CD4-positive, alpha-beta T cell treated with Interleukin-2 at 100 ng/mL for 4 hours (primary cell): ENCODE data around the gene MTMR6.
"Not testable (repeated sequence)": the region's sequence is repeated elsewhere in the genome, so short reads cannot be mapped to it uniquely, and the experiment has no call there.

Experiments used
- DNase-seq: peaks from one replicate; pipeline ENCODE4 v3.0.0-alpha.2; 2020; ENCODE audit warnings: low spot score

Gene MTMR6

DNA sequence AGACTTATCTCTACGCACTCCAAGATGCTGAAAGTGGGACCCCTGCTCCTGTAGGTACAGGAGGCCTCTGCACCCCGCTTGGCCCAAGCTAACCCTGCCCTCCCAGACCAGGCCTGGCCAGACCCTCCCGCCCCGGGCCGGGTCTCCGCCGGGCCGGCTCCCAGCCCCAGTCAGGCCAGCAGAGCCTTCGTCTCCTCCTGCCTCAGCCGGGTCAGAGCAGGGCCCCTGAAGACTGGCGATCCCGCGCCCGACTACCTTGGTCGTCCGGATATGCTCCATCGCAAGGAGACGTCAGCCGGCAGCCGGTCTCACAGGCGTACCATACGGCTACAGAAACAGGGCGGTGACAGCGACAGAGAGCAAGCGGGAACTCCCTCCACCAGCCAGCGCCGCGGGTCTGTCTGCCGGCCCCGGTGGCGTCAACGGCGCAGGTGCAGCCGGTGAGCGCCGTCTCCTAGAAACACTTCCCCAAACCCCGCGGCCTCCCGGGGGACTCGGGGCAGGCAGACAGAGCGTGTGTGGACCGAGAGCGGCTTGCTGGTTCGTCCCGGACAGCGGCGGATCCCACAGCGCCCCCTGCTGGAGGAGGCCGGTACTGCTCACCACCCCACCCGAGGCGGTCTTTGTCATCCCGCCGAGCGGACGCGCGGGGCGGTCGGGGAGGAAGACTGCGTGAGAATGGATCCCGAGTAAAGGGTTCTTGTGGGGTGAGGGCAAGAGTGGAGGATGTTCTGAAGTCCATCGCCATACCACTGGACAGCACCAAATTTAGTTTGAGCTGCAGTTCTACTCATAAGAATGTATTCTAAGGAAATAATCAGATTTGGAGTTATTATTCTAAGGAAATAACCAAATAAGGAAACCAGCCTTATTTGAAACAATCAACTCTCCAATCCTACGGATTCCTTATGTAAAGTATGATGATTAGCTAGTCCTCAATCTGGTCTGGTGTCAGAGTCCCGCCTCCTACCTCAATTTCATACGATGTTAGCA, at the start of gene MTMR6:
Gene MTMR6, minus strand, starts transcription at position 520 of the 993 bp plus-strand sequence. Its CDS starts 241 bp downstream, at position 279.
- peak; percentile 94 for DNase-seq

DNA sequence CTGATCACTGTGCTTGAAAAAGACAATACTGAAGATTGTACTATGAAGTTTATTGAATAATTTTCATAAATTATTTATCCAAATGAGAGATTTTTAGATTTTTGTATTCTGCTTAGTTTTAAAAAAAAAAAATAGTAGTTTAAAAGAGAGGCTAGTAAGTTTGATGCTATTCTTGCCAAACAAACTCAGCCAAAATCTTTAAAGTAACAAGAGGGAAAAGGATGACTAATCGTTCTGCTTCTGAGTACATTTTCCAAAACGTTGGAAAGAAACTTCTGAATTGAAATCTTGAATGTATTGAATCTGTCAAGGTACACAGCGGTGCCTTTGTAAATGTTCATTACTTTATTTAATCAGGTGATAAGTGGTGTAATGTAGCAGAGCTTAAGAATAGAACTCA, 48.6 kb upstream of the MTMR6 start:
- no peak for DNase-seq

DNA sequence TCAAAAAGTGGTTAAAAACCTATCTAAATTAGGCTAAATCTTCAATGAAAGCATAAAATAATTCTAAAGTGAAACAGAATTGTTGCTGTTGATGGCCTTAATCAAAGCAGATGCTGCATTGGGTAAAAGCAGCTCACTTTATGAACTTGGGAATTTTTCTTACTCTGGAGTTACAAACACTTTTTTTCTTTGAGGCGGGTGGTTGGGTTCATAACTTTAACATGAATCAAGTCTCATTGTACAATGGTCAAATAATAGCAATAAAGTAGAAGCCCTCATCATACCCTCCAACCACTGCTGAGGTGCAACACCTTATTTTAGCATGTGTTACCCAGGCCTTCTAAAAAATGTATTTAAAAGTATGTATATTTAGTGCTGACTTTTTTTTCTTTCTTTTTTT, 43.3 kb upstream of the MTMR6 start:
- no peak for DNase-seq

DNA sequence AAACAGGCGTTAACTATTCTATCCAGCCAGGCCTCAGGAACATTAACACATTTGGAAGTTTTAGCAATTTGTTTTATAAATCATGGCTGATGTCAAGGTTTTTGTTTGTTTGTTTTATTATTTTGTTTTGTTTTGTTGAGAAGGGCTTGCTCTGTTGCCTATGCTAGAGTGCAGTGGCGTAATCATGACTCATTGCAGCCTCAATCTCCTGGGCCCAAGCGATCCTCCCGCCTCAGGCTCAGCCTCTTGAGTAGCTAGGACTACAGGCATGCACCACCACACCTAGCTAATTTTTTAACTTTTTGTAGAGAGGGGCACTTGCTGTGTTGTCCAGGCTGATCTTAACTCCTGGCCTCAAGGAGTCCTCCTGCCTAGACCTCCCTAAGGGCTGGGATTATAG, 42.4 kb upstream of the MTMR6 start:
- no peak for DNase-seq

DNA sequence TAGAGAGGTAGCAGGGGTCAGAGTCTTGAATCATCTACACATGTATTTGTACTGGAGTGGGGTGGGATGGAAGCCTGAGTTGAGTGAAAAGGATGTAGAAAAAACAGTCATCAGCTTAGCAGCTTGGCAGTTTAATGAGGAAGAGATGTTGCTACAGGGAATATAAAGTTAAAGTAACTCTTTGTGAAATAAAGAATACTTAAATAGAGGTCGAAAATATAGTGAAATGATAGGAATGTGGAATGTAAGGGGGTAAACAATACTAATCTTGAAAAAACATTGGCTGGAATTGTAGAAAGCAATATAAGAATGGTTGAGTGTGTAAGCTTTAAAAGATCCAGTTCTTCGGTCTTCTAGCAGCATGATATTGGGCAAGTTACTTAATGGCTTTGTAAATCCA, 36.8 kb upstream of the MTMR6 start:
- no peak for DNase-seq

DNA sequence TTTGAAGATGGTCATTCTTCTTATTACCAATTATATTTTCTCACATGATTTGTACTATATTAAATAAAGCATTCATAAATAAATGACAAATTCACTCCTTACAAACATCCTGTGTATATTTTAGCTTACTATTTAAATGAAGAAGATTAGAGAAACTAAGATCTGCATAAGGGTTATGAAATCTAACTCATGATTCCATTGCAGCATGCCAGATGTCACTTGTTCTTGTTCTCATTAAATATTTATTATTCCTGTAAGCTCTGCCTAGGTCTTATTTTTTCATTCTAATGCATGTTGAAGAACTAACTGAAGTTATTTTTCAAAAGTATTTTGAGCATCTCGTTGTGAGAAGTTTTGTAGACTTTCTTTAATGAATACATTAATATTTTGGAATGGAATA, 32.5 kb upstream of the MTMR6 start:
- DNase-seq = no peak

DNA sequence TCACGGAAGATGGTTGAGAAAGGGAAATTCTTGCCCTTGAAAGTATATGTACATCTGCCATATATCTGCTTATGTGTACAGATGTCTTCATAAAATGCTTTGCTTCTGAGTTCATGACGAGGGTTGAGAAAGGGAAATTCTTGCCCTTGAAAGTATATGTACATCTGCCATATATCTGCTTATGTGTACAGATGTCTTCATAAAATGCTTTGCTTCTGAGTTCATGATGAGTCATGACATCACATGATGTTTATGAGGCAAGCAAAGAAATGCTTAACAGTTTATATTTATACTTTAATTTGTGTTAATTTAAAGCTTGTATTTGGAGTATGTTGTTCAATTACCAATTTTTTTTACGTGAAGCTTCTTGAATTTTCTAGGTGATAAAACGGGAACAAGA, 31.7 kb upstream of the MTMR6 start:
- not testable (repeated sequence) for DNase-seq

DNA sequence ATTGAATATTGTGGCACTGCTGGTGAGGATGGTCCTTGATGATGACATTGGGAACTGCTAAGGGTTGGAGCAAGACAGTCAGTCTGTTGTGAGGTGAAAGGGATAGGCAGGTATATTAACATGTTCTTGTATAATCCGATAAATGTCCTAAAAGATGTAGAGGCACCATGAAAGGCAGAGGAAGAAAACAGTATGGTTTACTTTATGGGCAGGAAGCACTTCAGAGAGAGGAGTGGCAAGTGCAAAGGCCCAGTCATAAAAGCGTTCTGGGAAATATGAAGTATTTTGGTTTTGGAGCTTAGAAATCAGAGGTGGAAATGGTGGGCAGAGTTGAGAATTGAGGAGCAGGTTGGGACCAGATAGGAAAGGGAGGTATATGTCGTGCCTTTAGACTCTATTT, 23.6 kb upstream of the MTMR6 start:
- no peak for DNase-seq

DNA sequence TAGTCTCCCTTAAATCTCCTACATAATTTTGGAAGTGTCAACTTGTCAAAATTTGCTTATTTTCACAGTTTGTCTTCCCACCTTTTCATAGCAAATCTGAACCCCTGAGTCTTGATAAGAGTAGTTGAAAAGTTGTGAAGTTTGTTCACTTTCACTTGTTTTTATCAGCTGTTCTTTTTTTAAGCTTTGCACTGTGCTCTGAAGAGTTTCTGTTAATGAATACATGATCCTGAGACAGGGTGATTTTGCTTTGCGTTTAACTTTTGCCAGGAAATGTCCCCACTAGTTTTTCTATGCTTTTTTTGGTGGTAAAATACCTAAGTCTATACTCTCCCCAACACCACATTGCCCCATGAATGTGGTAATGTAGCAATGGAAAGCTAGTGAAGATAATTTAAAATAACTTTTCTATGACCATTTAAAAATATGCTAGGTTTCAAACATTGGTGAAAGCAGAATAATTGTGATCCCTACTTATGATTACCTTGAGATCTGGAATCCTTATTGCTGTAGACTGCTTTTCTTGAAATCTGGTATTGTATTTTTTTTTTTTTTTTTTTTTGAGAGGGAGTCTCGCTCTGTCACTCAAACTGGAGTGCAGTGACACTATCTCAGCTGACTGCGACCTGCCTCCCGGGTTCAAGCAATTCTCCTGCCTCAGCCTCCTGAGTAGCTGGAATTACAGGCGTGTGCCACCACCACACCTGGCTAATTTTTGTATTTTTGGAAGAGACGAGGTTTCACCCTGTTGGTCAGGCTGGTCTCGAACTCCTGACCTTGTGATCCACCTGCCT, 19.6 kb upstream of the MTMR6 start:
- DNase-seq = no peak

DNA sequence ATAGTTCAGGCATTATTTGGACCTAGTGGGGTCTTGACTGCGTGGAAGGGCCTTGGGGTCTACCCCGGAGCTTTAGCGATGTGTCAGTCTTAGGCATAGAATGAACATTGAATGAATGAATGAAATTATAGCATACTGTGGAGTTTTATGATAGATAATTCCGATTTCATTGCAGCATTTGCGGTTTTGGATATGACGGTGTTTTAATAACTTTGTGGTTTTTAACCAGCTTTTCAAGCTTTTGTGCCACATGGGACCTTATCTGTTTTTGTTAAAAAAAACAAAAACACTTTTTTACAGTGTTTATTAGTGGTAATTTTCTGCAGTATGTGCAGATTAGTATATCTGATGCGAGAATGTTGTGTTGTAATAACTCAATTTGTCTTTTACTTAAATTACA, 14.8 kb upstream of the MTMR6 start:
- DNase-seq = no peak

DNA sequence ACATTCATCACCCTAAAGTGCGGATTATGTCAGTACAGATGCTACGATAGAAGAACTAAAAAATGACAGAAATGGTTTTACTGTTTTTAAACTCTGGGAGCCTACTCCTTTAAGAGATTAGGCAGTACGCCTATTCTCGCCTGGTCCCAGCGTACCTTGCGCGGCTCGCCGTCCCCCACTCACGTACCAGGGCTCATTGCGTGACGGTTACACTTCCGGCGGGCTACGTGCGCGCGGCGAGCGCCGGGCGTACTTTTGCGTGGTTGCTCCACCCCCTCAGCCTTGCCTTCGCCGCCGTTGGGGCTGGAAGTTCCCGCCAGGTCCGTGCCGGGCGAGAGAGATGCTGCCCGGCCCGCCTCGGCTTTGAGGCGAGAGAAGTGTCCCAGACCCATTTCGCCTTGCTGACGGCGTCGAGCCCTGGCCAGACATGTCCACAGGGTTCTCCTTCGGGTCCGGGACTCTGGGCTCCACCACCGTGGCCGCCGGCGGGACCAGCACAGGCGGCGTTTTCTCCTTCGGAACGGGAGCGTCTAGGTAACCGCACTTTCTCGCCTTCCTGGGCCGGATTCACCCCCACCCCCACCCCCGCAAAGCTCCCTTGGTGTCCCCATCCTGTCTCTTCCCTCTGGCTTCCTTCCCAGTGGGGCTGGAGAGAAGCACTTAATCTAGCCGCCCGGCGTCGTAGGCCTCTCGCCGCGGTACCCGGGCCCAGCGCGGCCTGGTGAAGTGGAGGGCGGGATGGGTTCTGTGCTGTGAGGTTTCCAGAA, 14.2 kb upstream of the MTMR6 start, which contains the start of gene NUP58:
Gene NUP58, plus strand, starts transcription at position 279 of the 767 bp plus-strand sequence. Its CDS starts 149 bp downstream, at position 428.
- DNase-seq = peak; percentile 93

DNA sequence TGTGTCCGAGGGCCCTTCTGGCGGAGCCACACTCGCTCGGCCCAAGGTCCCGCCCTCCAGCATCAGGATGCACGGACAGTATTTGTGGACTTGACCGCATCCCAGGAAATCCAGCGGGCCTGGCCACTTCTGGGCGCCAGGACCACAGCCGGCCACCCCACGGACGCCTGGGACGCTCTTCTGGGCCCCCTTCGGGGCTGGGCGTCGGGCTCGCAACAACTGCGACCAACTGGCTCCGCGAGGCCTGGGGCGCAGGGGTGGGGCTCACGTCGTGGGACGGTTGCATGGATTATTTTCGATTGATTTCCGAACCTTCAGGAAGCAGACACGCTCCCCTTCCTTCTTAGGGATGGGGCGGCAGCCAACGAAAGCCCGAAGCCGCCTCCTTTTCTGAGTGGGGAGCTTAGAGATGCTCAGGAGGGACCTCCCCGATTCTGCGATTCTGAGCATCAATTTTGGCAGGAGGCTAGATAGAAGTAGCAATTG, 13.6 kb upstream of the MTMR6 start:
- no peak for DNase-seq

DNA sequence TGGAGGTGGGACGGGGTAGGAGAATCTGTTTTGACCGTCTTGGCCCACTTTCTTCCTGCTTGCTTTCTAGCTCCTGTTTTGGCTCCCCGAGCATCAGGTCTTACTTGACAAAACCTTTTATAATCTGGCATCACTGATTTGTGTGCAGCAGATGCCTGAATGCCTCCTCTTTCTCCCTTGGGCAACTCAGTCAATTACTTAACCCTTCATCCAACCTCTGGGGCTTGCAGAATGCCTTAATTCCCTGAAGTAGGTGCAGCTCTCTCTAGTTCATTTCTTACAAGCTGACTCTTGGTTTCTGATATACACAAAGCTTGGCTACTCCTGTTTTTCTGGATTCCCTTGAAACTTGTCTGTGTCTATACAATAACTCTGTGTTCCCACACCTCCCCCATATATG, 8.4 kb upstream of the MTMR6 start:
- no peak for DNase-seq

DNA sequence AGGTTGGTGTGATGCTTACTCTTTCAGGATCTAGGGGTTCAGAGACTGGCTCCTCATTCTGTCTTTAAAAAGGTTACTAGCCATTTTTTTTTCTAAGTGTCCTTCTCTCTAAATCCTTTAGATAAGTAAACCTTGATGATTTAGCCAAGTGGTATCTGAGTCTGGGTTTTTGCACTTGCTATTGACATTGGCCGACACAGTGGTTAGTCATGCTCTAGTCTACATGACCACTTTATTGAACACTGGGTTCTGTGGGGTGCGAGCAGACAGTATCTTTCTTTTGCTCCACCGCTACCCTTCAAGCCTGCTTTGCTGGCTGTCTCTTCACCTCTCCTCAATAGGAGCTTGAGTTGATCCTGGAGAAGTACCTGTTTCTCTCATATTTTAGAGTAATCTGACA, 7.9 kb upstream of the MTMR6 start:
- DNase-seq = no peak

DNA sequence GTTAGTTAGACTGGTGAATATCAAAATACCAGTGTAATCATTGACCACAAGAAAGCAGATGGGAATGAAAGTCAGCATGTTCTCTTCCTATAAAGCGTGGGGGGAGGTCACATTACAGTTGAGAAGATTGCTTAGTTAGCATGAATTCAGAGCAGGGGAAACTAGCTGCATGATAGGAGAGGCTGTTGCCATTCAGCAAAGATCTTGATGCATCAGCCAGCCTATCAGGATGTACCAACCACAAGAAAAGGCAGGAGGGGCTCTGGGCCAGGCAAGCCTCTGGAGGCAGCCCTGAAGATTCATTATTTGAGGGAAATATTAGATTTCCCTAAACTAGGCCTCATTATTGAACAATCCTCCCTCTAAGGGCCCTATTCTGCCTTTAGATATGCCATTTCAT, 5.0 kb upstream of the MTMR6 start:
- DNase-seq = peak; percentile 37

DNA sequence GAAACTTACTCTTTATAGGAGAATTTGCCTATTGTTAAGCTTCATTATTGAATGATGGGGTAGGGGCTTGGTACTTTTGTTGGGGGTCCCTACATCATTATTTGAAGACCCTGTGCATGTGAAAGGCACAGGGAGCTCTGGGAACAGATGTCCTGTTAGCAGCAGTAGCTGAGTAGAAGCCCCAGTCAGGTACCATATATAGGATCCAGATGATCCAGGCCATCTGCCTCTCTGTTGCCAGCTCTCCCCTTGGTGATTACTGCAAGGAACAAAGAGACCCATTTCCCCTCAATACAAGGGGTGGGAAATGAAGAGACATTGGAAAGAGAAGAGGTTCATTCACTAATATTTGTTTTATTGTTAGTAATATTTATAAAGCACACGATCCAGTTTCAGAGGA, 4.4 kb upstream of the MTMR6 start:
- no peak for DNase-seq

DNA sequence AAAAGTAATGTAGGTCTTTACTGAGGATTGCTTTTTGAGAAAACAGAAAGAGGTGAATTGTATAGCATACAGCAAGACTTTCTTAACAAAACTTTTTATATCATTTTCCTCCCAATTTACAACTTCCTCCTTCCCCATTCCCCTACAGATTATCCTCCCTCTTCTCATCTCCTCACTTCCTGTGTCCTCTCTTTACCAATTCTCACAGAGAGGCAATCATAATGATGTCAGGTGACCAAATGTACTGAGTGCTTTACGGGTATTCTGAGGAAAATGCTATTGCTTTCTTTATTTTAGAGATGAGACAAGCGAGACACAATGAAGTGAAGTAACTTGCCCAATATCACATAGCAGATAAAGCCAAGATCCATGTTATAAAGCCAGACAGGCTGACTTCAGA, 1.7 kb upstream of the MTMR6 start:
- DNase-seq = no peak

DNA sequence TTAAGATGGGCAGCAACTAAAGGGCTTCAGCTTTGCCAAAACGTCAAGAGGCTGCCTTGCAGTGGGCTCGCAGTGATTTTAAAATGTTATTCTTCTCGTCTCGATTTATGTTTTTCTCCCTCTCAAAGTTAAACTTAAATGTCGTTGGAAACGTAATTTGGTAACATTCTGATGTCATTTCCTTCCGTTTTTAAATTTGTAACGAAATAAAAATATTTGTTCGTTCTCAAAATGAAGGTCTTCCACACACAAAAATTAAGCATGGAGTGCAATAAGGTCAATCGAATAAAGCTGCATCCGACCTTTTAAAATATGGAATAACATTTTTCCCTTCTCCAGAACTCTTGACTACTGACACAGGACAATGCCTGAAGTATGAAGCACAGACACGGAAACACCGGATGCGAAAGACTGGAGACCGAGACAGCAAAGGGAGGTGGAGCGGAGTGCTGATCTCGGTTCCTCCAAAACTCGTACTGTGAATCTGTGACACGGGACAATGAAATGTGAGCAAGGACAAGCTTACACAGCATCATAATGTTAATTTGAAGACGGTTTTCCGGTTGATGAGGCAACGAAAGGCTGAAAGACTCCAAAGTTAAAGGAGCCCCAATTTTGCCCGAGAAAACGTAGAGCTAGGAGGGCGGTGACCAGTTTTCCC, 850 bp downstream of the MTMR6 start:
- DNase-seq = peak; percentile 35

DNA sequence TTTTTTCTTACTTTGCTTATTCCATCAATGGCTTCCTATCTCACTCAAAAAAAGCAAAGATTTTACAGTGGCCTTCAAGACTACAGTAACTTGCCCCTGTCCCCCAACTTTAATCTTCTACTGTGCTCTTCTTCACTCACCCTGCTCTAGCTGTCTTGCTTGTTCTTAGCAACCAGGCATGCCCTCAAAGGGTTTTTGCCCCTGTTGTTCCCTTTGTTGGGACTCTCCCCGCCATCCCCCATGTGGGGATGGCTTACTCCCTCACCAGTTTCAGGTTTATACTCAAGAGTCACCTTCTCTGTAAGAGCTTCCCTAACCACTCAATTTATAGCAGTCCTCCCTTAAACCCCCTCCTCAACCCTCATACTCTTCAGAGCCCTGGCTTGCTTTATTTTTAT, 5.4 kb downstream of the MTMR6 start:
- no peak for DNase-seq

DNA sequence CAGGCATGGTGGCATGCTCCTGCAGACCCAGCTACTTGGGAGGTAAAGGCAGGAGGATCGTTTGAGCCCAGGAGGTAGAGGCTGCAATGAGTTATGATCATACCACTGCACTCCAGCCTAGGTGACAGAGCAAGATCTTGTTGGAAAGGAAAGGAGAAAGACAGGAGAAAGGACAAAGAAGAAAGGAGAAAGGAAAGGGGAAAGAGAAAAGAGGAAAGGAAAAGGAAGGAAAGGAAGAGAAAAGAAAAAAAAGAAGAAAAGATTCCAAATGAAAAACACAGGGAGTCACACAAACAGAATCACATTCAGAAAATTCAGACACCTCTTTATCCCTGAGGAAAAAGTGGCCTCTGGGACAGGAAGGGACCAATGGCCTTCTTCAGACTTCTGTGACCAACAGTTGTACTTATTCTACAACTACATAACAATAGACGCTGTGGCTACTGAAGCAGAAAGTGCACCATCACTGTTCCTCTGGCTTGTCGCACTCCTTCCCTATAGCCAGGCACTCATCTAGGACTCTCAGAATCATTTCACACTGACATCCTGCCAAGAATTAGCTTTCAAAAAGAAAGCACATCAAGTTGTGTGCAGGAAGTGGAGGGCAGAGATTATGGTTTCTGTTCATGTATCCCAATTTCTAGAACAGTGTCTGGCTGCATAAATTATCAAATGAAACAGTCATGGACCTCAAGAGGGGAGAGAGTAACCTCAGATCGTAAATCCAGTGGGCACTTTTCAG, 5.9 kb downstream of the MTMR6 start:
- no peak for DNase-seq

DNA sequence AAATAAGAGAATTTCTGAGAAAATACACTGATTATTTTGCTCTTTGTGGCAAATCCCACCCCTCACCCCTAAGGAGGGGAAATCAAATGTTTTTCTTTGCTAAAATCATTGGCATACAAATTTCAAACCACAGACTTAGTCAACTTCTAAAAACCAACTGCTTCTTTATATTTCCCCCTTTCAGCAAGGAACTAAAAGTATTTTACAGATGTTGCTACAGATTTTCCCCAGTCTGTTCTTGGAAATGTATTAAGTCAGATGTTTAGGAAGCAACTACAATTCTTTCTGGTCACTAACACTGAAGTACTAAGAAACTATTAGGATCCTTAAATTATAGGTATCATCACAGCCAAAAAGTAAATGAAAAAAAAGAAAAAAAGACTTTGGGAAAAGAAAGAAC, 6.9 kb downstream of the MTMR6 start:
- DNase-seq = no peak
